SU-DHL-6 (cell line): ENCODE results near the gene CARMIL3.

Source experiments
- H2AFZ ChIP-seq: fragments of 200-600 bp; sonication (generic); 2 replicates; pipeline ENCODE4 v1.6.1; 2014; ENCODE audit warnings: low read depth, mild to moderate bottlenecking, moderate library complexity, mixed read lengths, antibody characterized with exemption, low read length; ENCODE audit not compliant: severe bottlenecking
- H3F3A ChIP-seq: fragments of 200-600 bp; shearing (Covaris generic); 2 replicates; pipeline ENCODE4 v1.6.0; 2016; ENCODE audit warnings: antibody characterized with exemption, mild to moderate bottlenecking; ENCODE audit not compliant: insufficient read depth
- H3K27ac ChIP-seq: fragments of 200-600 bp; sonication (generic); 2 replicates; pipeline ENCODE4 v1.5.1; 2016; ENCODE audit warnings: low read depth, mild to moderate bottlenecking, low read length, moderate library complexity, mixed read lengths
- H3K27me3 ChIP-seq: fragments of 200-600 bp; sonication (generic), shearing (Covaris generic); 2 replicates; pipeline ENCODE4 v1.6.0; 2014; ENCODE audit warnings: mild to moderate bottlenecking, low read length
- H3K36me3 ChIP-seq: fragments of 200-600 bp; sonication (generic); 2 replicates; pipeline ENCODE4 v1.6.1; 2014; ENCODE audit warnings: mild to moderate bottlenecking, low read length, mixed read lengths
- H3K4me2 ChIP-seq: fragments of 300-600, 200-600 bp; shearing (Covaris generic), sonication (generic); 2 replicates; pipeline ENCODE4 v1.6.0; 2014; ENCODE audit warnings: low read length, low read depth, mild to moderate bottlenecking; ENCODE audit not compliant: poor library complexity, severe bottlenecking
- H3K4me3 ChIP-seq: fragments of 200-600 bp; sonication (generic); 2 replicates; pipeline ENCODE4 v1.5.1; 2014; ENCODE audit warnings: antibody characterized with exemption, low read length, mild to moderate bottlenecking, mixed read lengths; ENCODE audit not compliant: insufficient read depth, poor library complexity, severe bottlenecking
- H3K79me2 ChIP-seq: fragments of 200-600 bp; sonication (generic); 2 replicates; pipeline ENCODE4 v1.6.1; 2014; ENCODE audit warnings: mild to moderate bottlenecking, low read length, moderate library complexity; ENCODE audit not compliant: insufficient read depth
- H3K9ac ChIP-seq: fragments of 200-600 bp; sonication (generic); 2 replicates; pipeline ENCODE4 v1.7.0; 2014; ENCODE audit warnings: mild to moderate bottlenecking, low read length
- H3K9me2 ChIP-seq: fragments of 200-600 bp; sonication (generic); replicated peaks from 2 replicates; pipeline ENCODE4 v1.6.1; 2014; ENCODE audit warnings: low read length; ENCODE audit not compliant: insufficient read depth
- H3K9me3 ChIP-seq: fragments of 200-600 bp; sonication (generic); 2 replicates; pipeline ENCODE4 v1.6.1; 2014; ENCODE audit warnings: low read length, mixed read lengths; ENCODE audit not compliant: insufficient read depth
- H4K20me1 ChIP-seq: fragments of 200-600 bp; sonication (generic); 2 replicates; pipeline ENCODE4 v1.6.1; 2014; ENCODE audit warnings: low read depth, mild to moderate bottlenecking, antibody characterized with exemption, low read length, moderate library complexity, mixed read lengths
- CTCF ChIP-seq: fragments of 200-600 bp; sonication (generic); IDR thresholded peaks from one replicate; pipeline ENCODE4 v1.5.1; 2017; ENCODE audit warnings: antibody characterized with exemption, mild to moderate bottlenecking, low read length, moderate library complexity; ENCODE audit not compliant: insufficient read depth, poor library complexity, severe bottlenecking
- EZH2phosphoT487 ChIP-seq: fragments of 200-600 bp; sonication (generic), shearing (Covaris generic); conservative IDR thresholded peaks from 2 replicates; pipeline ENCODE4 v1.6.1; 2018; ENCODE audit warnings: mild to moderate bottlenecking, antibody characterized with exemption, low read length, moderate library complexity, mixed read lengths

CARMIL3 gene

GRCh38 chr14:24051176-24051788, 527 bp upstream of the CARMIL3 start:
- H3K27ac ChIP-seq, result no peak overlapping the region

GRCh38 chr14:24052656-24053547, 1.1 kb downstream of the CARMIL3 start:
- Histone ChIP-seq H3K4me3 (peak overlapping the region; percentile 79), H3K9ac (peak overlapping the region; percentile 71; the same call in 1 of the 2 replicates), H2AFZ (no peak overlapping the region), H3K27me3 (no peaks in the 10 kb centered on the region), H3K79me2 (no peaks in the 10 kb centered on the region), H3K9me3 (no peaks in the 10 kb centered on the region), H3K27ac (no peak overlapping the region), H3K4me2 (peak overlapping the region; percentile 89), H4K20me1 (no peaks in the 10 kb centered on the region), H3K36me3 (no peaks in the 10 kb centered on the region), H3K9me2 (no peaks in the 10 kb centered on the region), H3F3A (no peaks in the 10 kb centered on the region)
- TF ChIP-seq EZH2phosphoT487 (no peak), CTCF (no peak)

More at GRCh38 chr14:24051176-24051788, 527 bp upstream of the CARMIL3 start:
- Histone ChIP-seq H3K9ac (peak overlapping the region; percentile 71), H3F3A (no peaks in the 10 kb centered on the region), H3K27me3 (no peaks in the 10 kb centered on the region), H3K9me3 (no peaks in the 10 kb centered on the region), H2AFZ (peak overlapping the region; percentile 99), H4K20me1 (no peaks in the 10 kb centered on the region), H3K9me2 (no peaks in the 10 kb centered on the region), H3K4me3 (peak overlapping the region; percentile 79), H3K36me3 (no peaks in the 10 kb centered on the region), H3K4me2 (peak overlapping the region; percentile 89), H3K79me2 (no peaks in the 10 kb centered on the region)
- no peak for TF ChIP-seq CTCF
- no peak for TF ChIP-seq EZH2phosphoT487

GRCh38 chr14:24053548-24054323, 1.9 kb downstream of the CARMIL3 start:
- Histone ChIP-seq H3K27ac (no peak overlapping the region), H3K79me2 (no peaks in the 10 kb centered on the region), H3F3A (no peaks in the 10 kb centered on the region), H3K27me3 (no peaks in the 10 kb centered on the region), H3K4me3 (no peak overlapping the region), H2AFZ (no peak overlapping the region), H3K36me3 (no peaks in the 10 kb centered on the region), H3K9ac (no peak overlapping the region), H3K9me3 (no peaks in the 10 kb centered on the region), H4K20me1 (no peaks in the 10 kb centered on the region), H3K4me2 (no peak overlapping the region), H3K9me2 (no peaks in the 10 kb centered on the region)
- no peak for TF ChIP-seq EZH2phosphoT487
- no peak for TF ChIP-seq CTCF
